GM19397 (cell line): Measurements from ENCODE around the gene SUFU.

Experiments used
- ATAC-seq: cut with Tn5 transposase; IDR thresholded peaks from one replicate; pipeline ENCODE4 v1.9.1; 2021; ENCODE audit warnings: mild to moderate bottlenecking, moderate library complexity; ENCODE audit not compliant: unreplicated experiment

SUFU gene

GRCh38 chr10:102682416-102682815 is 178.6 kb downstream of the SUFU start:
- no peak for ATAC-seq

- ATAC-seq = no peak
Observed at GRCh38 chr10:102682981-102683380, 179.2 kb downstream of the SUFU start.
